HG03439 (cell line): Measurements from ENCODE around the gene PRR14.

Experiments used
- ATAC-seq: cut with Tn5 transposase; IDR thresholded peaks from one replicate; pipeline ENCODE4 v1.9.1; 2021; ENCODE audit warnings: mild to moderate bottlenecking, moderate library complexity; ENCODE audit not compliant: unreplicated experiment

The PRR14 gene

DNA sequence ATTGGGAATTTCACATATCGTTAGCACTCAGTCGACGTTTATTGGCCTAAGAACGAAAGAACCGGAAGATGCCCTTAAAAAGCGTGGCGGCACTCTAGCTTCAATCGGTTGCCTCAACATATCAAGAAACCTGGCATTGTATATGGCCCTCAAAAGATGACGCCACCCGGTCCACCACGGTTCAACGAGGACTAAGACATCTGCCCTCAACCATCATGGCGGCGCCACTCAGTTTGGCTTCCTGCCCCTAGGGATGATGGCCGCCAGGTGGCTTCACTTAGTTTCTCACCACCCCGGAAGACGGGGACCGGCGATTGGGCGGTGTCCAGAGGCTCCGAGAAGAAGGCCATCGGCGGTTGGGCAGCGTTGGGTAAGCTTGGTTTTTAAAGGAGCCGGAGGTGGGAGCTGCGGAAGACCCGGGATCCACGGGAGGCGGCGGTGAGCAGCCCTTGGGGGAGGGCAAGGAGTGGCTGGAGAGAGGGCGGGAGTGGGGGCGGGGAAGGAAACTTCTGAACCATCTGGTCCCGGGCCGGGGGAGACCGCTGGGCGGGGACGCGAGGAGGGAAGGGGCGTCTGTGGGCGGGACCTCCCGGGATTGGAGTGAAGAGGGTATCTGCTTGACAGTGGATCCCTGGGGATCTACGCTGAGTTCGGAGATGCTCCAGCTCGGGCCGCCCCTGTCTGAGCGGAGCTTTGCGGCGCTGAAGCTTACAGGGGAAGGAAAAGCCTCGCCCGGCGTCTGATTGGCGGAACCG is at the start of gene PRR14:
PRR14 (plus strand) TSS at position 592 of the 755 bp plus-strand sequence. CDS start 686 bp downstream, outside the sequence.
- ATAC-seq, result peak; percentile 73

DNA sequence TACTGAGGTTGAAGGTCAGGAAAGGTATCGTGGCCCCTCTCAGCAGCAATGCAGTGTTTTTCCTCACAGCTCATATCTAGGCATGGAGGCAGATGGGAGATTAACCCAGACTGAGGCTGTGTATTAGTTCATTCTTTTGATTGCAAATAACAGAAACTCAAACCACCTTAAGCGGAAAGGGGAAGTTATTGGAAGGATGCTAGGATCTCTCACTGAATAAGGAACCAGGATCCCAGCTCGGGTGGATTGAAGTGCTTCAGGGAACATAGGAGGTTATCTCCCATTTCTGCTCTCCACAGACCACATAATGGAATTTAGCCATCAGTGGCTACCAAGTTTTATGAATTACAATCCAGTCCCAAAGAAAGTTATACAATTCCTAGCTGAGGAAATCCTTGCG is 48.8 kb upstream of the PRR14 start:
- no peak for ATAC-seq

DNA sequence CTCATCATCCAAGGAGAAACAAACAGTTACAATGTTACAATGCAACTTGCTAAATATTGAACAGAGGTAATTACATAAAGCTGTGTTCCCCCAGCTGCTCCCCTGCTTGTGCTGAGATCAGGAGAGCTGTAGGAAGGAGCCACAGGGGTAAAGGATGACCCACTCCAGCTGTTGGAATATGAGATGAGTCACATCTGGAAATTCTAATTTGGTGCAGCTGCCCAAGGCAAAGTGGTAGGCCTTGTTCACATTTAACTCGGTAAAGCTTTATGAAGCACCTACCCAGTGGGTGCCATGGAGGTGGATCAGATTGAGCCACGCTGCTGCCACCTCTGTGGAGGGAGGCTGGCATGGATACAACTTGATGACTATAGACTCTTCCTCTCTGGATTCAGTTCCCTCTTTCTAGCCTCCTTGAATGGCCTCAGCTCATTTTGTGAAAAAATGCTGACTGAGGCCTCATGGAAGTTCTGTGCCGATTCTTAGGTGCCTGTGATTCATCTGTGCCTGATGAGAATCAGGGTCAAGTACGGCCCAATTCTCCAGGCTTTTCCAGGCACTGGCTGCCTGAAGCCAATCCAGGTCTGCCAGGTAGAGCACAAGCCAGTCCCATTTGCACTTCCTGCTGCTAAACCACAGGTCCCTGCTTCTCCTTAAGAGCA is 48.0 kb upstream of the PRR14 start:
- ATAC-seq, result no peak

DNA sequence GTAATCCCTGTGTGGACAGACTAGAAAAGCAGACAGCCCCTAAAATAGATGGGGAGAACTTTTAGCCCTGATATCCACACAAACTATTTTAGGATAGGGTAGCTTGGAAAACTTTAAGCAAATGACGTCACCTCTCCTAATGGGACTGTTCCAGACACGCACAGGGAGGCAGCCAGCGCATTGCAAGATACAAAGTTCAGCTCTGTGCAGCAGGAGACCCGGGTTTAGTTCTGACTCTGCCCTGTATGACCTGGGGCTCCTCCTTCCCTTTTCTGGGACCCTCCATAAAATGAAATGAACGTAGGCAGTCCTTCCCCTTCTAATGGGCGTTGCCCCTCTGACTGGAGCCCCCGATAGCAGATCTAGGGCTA is 46.8 kb upstream of the PRR14 start:
- ATAC-seq, result no peak

DNA sequence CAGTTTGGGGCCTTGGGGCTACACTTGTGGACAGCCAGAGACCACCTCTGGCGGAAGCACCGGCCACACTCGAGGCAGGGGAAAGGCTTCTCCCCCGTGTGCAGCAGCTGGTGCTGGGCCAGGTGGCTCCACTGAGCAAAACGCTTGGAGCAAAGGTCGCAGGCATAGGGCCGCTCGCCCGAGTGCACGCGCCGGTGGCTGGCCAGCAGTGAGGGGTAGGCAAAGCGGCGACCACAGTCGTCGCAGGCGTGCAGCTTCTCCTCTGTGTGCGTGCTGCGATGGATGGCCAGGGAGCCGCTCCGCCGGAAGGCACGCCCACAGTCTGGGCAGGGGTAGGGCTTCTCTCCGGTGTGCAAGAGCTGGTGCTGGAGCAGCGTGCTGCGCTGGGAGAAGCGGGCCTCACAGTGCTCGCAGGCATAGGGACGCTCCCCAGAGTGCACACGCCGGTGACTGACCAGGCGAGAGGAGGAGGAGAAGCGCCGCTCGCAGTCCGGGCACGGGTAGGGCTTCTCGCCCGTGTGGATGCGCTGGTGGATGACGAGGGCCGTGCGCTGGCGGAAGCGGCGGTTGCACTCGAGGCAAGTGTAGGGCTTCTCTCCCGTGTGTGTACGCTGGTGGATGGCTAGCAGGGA is 46.3 kb upstream of the PRR14 start:
- no peak for ATAC-seq

DNA sequence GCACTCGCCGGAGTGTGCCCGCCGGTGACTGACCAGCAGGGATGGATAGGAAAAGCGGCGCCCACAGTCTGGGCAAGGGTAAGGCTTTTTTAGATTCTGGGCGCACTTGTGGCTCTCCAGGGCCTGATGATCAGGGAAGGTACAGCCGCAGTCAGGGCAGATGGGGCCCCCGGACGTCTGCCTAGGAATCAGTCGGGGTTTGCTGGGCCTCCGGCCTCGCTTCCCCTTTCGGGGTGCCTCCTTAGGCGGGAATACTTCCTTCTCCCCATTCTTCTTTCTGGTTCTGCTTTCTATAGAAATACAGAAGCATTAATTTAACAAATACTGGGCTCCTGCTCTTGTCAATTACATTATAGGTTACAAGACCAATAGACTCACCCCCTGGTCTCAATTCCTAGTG is 45.6 kb upstream of the PRR14 start:
- ATAC-seq, result no peak

DNA sequence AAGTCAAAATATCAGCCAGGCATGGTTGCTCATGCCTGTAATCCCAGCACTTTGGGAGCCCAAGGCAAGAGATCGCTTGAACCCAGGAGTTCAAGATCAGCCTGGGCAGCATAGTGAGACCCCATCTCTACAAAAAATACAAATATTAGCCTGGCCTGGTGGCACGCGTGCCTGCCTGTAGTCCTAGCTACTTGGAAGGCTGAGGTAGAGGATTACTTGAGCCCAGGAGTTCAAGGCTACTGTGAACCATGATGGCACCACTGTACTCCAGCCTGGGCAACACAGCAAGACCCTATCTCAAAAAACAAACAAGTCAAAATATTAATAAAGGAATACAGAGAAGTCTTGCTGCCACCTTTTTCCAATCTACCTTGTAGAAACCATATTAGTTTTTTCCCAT is 44.8 kb upstream of the PRR14 start:
- no peak for ATAC-seq

DNA sequence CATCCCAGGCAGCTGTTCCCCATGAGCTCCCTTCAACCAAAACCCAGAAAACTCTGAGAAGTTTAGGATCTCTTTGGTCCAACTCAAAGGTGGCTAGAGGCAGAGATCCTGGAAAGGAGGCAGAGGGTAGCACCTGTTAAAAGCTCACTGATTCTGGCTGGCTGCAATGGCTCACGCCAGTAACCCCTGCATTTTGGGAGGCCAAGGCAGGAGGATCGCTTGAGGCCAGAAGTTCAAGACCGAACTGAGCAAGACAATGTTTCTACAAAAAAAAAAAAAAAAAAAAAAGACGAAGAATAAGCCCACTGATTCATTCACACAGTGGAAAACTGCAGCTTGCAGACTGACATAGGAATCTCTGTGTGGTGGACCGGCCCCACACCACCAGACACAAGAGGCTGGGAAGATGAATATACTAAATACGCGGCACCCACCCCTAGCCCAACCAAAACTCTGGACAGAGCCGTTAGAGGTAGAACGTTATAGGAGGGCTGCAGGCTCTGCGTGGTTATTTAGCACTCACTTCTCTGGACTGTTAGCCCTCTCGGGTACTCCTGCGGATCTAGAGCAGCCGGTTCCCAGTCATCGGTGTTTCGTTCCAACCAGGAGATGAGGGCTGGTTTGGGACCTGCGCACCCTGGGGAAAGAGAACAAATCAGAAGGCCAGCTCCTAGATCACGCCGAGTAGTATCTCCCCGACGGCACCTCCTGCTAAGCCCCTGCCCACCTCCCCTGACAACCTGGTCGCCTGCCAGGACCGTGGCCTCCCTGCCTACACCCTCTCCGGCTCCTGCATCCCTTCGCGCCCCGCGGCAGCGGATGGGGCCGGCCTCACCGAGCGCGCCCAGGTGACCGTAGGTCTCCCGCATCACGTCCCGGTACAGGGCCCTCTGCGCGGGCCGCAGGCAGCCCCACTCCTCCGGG is 41.5 kb upstream of the PRR14 start:
- peak; percentile 36 for ATAC-seq

DNA sequence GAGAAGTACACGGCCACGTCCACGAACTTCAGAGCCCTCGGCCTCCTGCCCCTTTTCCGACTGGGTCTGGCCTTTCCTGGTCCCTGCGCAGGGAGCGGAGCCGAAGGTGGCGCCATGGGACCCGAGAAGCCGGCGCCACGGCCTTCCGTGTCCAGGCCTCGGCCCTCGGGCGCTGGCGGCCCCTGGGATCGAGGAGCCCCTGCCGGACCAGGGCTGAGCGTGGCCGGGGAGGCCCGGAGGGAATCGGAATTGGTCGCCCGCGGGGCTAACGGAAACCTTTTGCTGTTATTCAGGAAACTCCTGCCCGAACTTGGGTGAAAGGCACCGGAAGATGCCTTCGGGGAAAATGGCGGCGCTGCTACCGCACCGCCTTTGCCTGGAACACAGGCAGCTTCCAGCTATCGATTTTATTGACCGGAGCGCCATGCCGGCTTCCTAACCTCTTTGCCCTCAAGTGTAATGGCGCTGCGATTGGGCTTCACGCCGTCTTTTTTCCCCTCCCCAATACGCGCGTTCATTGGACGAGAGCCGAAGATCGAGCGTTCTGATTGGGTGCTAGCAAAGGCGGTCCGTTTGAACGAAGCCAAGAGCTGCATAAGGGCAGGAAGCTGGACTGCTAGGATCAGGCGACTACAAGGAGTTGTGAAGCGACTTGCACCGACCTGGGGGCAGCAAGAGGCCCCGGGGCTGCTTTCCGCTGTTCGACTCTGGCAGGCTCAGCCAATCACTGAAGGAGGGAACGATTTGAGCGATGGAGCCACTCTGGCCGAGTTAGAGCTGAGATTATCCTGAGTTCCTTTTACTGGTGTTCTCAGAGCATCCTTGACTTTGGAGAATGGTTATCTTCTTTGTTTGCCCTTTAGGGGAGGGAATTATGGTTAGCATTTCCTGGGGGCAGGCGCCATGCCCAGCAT is 40.6 kb upstream of the PRR14 start, which contains the start of gene ZNF689:
ZNF689 (minus strand) TSS at position 464 of the 914 bp plus-strand sequence; CDS start at position 116, 348 bp downstream.
- ATAC-seq, result peak; percentile 76

DNA sequence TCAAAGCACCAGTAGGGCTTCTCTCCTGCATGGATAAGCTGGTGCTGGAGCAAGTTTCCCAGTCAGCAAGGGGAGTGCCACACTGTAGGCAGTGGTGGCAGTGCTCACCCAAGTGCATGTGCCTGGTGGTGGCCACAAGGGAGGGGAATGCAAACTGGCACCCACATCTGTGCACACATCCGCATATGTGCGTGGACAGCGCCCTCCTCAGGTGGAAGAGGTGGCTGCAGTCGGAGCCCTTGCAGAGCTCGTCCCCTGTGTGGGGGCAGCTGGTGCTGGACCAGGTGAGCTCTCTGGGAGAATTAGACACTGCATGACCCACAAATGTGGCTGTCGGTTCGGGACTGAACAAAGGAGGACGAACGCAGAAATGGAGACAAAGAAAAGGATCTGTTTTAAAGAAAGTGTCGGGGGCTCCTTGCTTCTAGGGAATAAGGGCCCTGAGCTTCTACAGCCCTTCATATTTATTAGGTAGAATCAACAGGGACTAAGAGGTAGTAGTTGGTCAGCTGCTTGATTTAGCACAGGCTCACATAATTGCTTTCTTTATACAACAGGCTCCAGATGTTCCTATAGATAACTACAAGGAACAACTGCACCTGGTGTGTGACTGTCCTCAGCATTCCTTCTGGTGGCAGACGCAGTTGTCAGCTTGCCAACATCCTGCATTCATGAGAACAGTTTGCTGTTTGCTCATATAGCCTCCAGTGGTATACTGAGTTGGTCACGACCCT is 35.2 kb upstream of the PRR14 start:
- ATAC-seq, result peak; percentile 55

DNA sequence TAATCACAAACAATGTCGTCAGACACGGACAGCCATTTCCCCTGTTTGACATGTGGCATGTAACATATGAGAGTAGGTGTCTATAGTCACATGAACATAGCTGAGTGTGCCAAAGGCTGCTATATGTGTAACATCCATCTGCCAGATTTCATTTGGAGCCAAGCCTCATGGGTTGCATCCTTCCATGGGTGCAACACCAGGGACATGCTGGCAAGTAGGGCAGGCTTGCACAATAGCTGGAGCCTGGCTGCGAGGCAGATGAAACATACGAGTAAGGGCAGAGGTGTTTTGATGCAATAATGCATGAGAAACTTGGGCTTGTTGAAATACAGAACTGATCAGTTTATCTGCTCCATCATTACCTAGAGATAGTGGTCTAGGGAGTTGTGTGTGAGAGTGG is 31.6 kb upstream of the PRR14 start:
- no peak for ATAC-seq

DNA sequence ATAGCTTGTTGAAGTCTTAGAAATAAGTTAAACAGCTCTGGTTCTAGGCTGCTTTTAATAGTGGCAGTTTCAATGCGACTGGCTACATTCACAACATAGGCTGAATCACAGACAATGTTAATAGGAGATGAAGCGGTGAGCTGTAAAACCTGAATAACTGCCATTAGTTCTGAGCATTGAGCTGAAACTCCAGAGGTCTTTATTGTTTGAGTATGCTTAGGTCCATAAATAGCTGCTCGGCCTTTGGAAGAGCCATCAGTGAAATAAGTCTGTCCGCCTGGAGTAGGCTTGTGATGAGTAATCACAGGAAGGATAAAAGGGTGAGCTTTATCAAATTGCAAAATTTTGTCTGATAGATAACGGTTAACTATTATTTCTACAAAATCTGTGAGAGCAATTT is 31.1 kb upstream of the PRR14 start:
- no peak for ATAC-seq

DNA sequence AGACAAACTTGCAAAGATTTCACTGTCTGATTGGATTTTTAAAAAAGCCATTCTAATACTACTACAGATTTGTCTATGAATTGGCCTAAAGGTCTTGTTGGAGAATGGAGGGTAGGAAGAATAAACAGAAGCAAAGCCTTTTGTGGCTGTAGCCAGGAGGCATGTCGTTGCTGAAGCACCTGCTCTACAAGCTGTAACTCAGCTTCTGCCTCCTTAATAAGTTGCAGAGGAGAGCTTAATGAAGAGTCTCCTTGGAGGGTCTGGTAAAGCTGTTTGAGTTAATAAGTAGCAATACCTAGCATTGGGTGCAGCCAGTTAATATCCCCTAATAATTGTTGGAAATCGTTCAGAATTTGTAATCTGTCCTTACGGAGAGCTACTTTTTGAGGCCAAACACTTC is 30.6 kb upstream of the PRR14 start:
- no peak for ATAC-seq

DNA sequence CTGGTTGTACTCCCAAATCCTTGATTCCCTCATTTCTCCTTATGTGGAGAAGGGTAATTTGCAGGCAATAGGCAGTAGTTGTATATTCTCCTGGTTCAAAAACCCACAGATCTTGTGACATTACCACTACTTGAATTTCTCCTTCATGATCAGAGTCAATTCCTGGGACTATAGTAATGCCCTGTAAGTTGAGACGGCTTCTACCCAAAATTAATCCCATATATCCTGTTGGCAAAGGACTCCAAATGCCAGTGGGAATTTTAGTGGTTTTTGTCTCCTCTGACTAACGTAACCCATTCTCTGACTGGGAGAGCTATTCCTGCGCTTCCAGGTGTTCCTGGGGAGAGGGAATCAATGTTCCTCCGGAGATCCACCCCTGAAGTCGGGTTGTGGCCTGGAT is 29.0 kb upstream of the PRR14 start:
- ATAC-seq, result no peak

DNA sequence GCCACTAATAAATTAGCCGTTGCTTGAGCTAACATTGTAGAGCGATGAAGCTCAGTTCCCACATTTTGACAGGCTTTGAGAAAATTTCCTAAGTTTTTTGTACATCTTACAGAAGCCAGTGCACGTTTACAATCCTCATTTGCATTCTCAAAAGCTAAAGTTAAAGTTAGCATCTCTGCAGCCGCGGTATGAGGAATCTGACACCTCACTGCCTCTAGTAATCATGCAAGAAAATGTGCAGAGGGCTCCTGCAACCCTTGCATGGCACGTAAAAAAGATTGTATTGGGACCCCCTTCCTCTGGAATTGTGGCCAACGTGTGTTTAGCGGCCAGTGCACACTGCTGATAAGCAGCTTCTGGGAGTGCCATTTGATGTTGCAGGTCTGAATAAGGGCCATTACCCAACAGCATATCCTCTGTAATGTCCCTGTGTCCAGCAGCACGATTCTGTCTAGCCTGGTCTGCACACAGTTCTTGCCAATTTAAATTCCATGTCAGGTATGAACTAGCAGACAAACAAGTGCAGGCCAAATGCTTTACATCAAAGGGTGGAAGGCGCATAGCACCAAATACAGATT is 28.2 kb upstream of the PRR14 start:
- no peak for ATAC-seq

DNA sequence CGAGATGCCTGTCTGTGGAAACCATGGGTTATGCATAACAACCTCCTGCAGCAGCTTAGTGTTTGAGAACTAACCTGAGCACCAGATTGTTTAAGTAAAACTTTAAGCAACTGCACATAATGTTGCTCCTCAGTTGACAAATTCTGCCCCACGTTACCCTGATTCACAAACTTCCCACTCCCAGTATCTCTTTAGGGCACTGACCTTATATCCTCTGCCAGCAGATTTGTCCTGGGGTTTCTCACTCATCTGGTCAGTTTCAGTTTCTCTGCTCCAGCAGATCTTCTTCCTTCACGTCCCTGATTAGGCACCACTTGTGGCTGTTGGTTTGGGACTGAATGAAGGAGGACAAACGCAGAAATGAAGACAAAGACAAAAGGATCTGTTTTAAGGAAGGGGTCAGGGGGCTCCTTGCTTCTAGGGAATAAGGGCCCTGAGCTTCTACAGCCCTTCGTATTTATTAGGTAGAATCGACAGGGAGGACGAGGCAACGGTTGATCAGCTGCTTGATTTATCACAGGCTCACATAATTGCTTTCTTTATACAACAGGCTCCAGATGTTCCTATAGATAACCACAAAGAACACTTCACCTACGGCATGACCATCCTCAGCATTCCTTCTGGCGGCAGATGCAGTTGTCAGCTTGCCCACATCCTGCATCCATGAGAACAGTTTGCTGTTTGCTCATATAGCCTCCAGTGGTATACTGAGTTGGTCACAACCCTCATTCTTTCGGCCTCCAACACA is 27.1 kb upstream of the PRR14 start:
- ATAC-seq, result no peak

DNA sequence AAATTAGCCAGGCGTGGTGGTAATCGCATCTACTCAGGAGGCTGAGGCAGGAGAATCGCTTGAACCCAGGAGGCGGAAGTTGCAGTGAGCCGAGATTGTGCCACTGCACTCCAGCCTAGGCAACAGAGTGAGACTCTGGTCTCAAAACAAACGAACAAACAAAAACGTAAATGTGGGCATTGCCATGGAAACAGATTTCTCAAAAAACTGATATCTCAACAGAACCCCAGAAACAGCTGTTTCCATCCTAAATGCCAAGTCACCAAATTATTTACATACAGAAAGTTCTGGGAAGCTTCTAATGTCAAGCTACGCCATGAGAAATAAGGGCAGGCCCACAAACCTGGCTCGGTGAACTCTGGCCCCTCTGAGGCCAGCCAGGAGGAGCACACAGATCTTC is 24.5 kb upstream of the PRR14 start:
- ATAC-seq, result no peak
